Activated T-helper 1 cell treated with anti-CD3 and anti-CD28 coated beads, Interleukin-2, amount 50 U/mL, for 16 hours (primary cell): ENCODE measurements around the gene TAF5L.
A peak's percentile ranks its signal among the peaks of the same experiment; 100 is the strongest.
"Not testable (repeated sequence)": the region's sequence is repeated elsewhere in the genome, so short reads cannot be mapped to it uniquely, and the experiment has no call there.

Source experiments
- DNase-seq, 2 donors: peaks; one replicate each; pipeline ENCODE4 v3.0.0-alpha.2; 2020; ENCODE audit warnings: low read depth in 1 of 2, low spot score in 1 of 2

The TAF5L gene

DNA sequence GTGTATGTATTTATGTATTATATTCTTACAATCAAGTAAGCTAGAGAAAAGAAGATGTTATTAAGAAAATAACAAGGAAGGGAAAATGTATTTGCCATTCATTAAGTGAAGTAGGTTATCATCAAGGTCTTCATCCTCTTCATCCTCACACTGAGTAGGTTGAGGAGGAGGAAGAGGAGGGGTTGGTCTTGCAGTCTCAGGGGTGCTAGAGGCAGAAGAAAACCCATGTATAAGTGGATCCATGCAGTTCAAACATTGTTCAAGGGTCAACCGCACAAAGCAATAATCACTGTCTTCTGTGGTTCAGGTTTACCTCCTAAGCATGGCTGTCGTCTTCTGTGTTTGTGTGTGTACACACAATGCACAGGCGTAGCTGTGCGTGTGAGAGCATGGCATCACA, 17.0 kb upstream of the TAF5L start:
- DNase-seq, result no peak

DNA sequence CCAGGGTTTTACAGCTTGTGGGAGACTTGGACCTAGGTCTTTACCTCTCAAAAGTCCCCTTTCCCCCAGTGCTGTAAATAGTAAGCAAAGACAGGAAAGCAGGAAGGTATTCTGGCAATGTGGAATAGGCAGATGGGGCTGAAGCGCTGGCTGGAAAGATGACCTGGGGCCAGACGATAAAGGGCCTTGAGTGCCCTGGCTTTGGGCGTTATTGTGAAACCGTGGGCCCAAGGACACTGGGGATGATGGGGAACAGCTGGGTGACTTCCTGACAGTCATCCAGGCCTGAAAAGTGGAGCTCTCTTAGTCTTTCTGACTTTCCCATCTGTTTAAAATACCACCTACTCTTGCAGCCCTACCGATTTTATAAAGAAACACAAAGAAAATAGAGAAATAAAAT, 16.5 kb upstream of the TAF5L start:
- no peak for DNase-seq

- no peak for DNase-seq
Measured at GRCh38 chr1:229641306-229641705, 15.4 kb upstream of the TAF5L start.

DNA sequence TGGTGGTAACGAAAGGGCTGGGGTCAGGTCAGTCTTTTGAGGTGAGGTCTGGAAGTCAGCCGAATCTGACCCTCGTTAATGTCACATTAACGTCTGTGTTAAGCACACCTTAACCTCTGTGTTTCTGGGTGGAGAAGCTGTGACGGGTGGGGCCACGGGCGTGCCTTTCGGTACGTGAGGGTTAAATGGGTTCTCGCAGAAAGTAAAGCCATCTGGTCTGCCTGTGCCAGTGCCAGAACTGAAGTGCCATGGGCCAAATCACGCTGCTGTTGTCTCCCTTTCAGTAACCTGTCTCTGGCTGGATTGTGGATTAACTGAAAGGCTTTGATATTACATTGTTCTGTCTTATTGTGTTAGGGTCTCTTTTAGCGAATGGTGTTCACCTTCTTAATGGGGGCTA, 14.5 kb upstream of the TAF5L start:
- DNase-seq, result no peak

- DNase-seq, result no peak
Measured at GRCh38 chr1:229637746-229638145, 11.8 kb upstream of the TAF5L start.

- DNase-seq, result no peak
Measured at GRCh38 chr1:229636042-229636441, 10.1 kb upstream of the TAF5L start.

DNA sequence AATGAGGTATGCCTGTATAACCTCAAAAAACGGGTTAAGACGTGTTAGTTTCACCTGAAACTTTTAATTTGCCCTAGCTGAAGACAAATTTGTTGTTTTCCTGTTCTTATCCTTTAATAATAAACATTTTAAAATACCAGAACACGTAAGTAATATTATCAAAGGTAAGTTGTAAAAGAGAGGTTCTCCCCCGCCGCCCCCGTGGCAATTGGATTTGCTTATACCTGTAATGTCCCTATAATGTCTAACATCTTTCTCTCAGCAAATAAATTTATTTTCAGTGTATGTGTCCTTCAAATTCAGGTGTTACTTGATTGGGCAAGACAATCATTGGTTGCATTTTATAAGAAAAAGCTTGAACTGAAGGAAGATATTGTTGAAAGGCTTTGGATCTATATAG, 6.0 kb upstream of the TAF5L start:
- no peak for DNase-seq

GRCh38 chr1:229631148-229631547, 5.2 kb upstream of the TAF5L start:
- no peak for DNase-seq

GRCh38 chr1:229629261-229629660, 3.3 kb upstream of the TAF5L start:
- DNase-seq, result no peak

DNA sequence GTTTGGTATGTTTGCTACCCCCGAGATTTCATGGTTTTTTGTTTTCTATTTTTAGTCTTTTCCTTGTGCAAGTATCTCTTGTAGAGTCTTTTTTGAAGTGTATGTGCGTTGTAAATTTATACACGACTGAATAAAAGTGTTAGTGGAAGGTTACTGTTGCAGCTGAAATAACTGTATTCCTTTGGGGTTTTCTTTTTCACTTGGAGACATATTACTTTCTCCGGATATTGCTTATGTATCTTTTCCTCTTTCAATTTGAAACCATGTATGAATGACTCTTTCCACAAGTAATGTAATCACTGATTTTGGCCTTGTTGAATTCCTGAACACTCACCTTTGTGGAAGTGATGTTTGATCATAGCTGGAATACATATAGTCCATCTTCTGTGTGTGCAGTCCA, 1.1 kb upstream of the TAF5L start:
- no peak for DNase-seq

DNA sequence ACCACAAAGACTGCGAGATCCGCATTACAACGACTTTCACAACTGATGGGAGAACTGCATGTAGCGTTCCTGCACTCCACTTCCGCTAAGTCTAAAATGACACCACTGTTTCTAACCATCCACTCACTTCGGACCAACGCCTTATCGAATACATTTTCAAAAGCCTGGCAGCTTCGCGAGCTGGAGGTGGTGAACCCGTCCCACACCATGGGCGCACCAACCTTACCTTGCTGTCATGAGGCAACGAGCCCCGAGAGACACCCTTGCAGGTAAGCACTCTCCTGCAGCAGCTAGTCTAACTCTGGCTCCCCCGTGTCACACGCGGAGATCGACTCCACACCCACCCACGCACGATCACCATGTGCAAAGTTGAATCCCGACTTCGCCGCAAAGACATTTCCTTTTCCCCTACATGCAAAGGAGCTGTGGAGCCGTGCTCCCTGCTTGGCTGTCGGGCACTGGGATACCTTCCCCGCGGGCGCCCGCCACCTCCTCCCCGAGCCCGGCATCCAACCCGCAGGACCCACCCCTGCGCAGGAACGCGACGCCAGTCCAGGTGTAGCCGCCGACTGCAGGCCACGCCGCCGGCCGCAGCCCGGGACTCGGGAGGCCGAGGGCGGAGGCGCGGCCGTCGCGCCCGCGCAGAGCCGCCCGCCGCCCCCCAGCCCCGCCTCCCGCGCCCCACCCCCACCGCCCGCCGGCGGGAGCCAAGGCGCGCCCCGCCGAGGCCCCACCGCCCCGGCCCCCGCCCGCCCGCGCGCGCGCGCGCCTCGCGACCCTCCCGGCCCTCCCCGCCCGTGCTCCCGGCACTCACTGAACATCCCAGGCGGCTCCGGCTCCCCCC, 629 bp downstream of the TAF5L start:
- peak in 1 of 2 donors; percentile 15 for DNase-seq

- DNase-seq, result no peak
Measured at GRCh38 chr1:229624521-229625070, 1.3 kb downstream of the TAF5L start.

- DNase-seq, result no peak
Measured at GRCh38 chr1:229623838-229624237, 2.1 kb downstream of the TAF5L start.

DNA sequence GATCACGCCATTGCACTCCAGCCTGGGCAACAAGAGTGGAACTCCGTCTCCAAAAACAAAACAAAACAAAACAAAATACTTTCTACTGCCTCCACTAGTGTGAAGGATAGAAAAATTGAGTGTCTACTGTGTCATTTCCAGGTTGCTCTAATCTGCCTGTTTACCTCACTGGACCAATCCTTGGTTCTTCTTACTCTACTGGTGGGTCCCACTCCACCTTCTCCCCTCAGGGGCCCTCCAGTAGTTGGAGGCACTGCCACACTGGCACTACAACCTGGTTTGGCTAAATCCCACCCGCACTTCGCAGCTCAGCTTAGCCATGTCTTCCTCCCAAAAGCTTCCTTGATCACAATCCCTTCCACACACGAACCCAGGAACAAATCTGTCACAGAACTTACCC, 2.7 kb downstream of the TAF5L start:
- no peak for DNase-seq

GRCh38 chr1:229622641-229623120, 3.2 kb downstream of the TAF5L start:
- DNase-seq, result not testable (repeated sequence)

GRCh38 chr1:229621663-229622062, 4.3 kb downstream of the TAF5L start:
- DNase-seq, result no peak

DNA sequence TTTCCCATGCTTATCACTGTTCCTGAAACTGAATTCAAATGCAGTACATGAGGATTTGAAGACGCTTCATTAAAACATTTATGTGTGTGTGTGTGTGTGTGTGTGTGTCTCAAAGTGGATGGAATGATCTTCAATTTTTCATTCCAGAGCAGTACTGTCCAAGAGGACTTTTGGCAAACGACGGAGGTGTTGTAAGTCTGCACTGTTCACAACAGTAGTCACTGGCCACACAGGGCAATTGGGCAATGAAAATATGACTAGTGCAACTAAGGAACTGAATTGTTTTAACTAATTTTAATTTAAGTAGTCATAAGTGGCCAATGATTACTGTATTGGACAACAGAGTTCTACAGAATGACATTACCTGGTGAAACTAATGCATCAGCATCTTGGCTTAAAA, 5.0 kb downstream of the TAF5L start:
- no peak for DNase-seq

DNA sequence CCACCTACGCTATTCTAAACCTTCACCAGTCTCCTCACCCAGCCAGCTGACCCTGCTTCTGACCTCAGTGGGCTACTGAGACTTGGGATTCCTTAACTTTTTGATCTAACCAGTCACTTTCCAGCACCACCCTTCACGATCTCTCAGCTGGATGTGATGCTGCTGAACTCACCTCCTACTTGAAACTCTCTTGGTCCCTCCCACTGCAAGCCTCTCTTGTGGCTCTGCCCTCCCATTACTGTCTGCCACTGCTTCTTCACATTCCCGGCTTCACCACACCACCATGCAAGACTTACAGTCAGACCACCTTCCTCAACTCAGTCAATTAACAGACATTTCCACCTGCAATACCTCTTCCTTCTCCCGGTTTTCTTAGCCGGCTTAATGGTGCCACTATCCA, 6.3 kb downstream of the TAF5L start:
- no peak for DNase-seq

- DNase-seq, result no peak
Measured at GRCh38 chr1:229619002-229619401, 6.9 kb downstream of the TAF5L start.

- DNase-seq, result no peak
Measured at GRCh38 chr1:229617351-229618100, 8.4 kb downstream of the TAF5L start.

DNA sequence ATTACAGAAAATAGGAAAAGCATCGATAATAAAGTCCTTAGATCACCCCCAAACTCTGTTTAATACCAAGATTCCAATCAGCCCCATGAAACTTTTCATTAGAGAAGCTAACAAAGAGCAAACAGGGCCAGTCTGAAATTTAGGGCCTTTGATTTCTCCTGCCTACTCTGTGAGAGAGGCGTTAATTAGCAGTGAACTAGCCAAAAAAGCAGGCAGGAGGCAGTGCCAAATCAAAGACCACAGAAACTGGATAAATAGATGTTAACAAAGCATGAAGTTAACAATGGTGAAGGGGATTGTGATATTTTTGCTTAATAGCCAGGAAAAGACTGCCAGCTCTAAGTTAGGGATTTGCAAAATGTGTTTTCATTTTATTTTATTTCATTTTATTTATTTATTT, 11.2 kb downstream of the TAF5L start:
- DNase-seq, result no peak

DNA sequence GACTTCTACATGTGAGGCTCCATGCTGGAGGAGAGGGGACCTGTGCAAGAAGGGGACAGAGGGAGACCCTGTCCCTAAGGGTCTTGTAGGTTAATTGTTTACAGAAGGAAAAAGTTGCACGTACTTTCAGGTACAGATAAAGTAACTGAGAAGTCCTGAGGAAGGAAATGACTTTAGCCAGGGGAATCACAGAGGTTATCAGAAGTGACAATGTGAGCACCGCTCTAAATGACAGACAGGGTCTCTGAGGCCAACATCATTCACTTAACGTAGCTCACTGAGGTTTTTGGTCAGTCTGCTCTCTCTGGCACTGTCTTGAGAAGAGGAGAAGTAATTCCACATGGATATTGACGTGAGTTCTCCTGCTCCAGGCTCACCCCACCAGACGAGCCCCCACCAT, 12.0 kb downstream of the TAF5L start:
- DNase-seq, result no peak
